ENCODE results near the gene ATG4C. TPM values are rescaled to one million over a fixed set of nuclear protein-coding genes. Genes with fewer than 3 reads are reported as not detected.

The ATG4C gene
- total and polyA plus RNA-seq, 2 of the 13 experiments (the other 11 are each of a cell fraction or from before 2014, with no cell fraction given) = 4.0 to 11.2 TPM

- H3K36me3 ChIP-seq (replicated peaks in 1 of 2; ENCODE audit: control insufficient read depth in 1 of 2, insufficient read depth in 2 of 2, low read length in 2 of 2) = no peaks in the 10 kb centered on the region
- WGBS (ENCODE audit: low lambda C conversion rate) = 86% methylated on average over 1 of the region's 1 CpG
- BruUV-seq (replicated peaks) = no TSS peak
- H3K27me3 ChIP-seq (ENCODE audit: control insufficient read depth in 1 of 2, insufficient read depth in 2 of 2, low read length in 2 of 2) = peaks cover 0 to 3% of the 10 kb centered on the region in 2 experiments; a peak in 1 of 5 replicates
- peaks cover 12% of the 10 kb centered on the region for H3K4me1 ChIP-seq (ENCODE audit: insufficient read depth, low read length)
- H3K4me2 ChIP-seq (ENCODE audit: low read depth, low read length) = no peak overlapping the region
- no peak overlapping the region for H2AFZ ChIP-seq (ENCODE audit: low read length)
- ATAC-seq (no peak), FAIRE-seq (no peak), DNase-seq (ENCODE audit: low spot score) (no peak)
- TF ChIP-seq CBFB (CRISPR knock-in tag; IDR thresholded peaks at IDR 0.05) (no peak), TCF7L2 (IDR thresholded peaks at IDR 0.05; ENCODE audit: low read depth, low read length) (no peak)
- H4K20me1 ChIP-seq (ENCODE audit: insufficient read depth, low read length) = no peaks in the 10 kb centered on the region
- no peak overlapping the region for H3K9ac ChIP-seq (ENCODE audit: insufficient read depth, low read depth, low read length)
- CTCF ChIA-PET (ENCODE audit: low intra/inter-chr PET ratio, low total read pairs) = no interaction called here
- H3K27ac ChIP-seq (ENCODE audit: extremely low read length, insufficient read depth, low read length) = no peak overlapping the region
- POLR2A ChIA-PET = no interaction called here
- H3K4me3 ChIP-seq (replicated peaks in 1 of 3; ENCODE audit: insufficient read depth in 1 of 3, low read depth in 2 of 3, low read length in 3 of 3) = no peak overlapping the region
- H3K9me3 ChIP-seq (ENCODE audit: low read length) = no peaks in the 10 kb centered on the region
- in situ Hi-C loops (cut with HindIII; ENCODE audit: extremely low pct_ligation_motif_present, low pct_unique_long_range_greater_than_20kb) (loop anchor here (10.0 kb wide), 1 partner anchor 56 kb away; no protein-coding TSS in a partner anchor), intact Hi-C loops (cut with micrococcal nuclease; ENCODE audit: unreplicated experiment) (no loop called here)
- no peaks in the 10 kb centered on the region for H3K79me2 ChIP-seq (ENCODE audit: insufficient read depth, low read length)
Observed at GRCh38 chr1:62900566-62900965, 116.6 kb downstream of the ATG4C start.

GRCh38 chr1:62901650-62902049 is 117.7 kb downstream of the ATG4C start:
- intact Hi-C loops (cut with micrococcal nuclease; ENCODE audit: unreplicated experiment) = no loop called here
- 0% methylated on average over 1 of the region's 1 CpG for WGBS (ENCODE audit: low lambda C conversion rate)
- Histone ChIP-seq H3K9me3 (ENCODE audit: low read length) (no peaks in the 10 kb centered on the region), H3K27ac (ENCODE audit: extremely low read length, insufficient read depth, low read length) (no peak overlapping the region), H2AFZ (ENCODE audit: low read length) (no peak overlapping the region), H4K20me1 (ENCODE audit: insufficient read depth, low read length) (no peaks in the 10 kb centered on the region), H3K36me3 (replicated peaks in 1 of 2; ENCODE audit: control insufficient read depth in 1 of 2, insufficient read depth in 2 of 2, low read length in 2 of 2) (no peaks in the 10 kb centered on the region), H3K27me3 (ENCODE audit: control insufficient read depth in 1 of 2, insufficient read depth in 2 of 2, low read length in 2 of 2) (peaks cover 0 to 3% of the 10 kb centered on the region in 2 experiments; a peak in 1 of 5 replicates), H3K79me2 (ENCODE audit: insufficient read depth, low read length) (no peaks in the 10 kb centered on the region), H3K4me1 (ENCODE audit: insufficient read depth, low read length) (peaks cover 11% of the 10 kb centered on the region), H3K9ac (ENCODE audit: insufficient read depth, low read depth, low read length) (no peak overlapping the region), H3K4me2 (ENCODE audit: low read depth, low read length) (no peak overlapping the region), H3K4me3 (replicated peaks in 1 of 3; ENCODE audit: insufficient read depth in 1 of 3, low read depth in 2 of 3, low read length in 3 of 3) (no peak overlapping the region)
- ChIA-PET POLR2A (no interaction called here), CTCF (ENCODE audit: low intra/inter-chr PET ratio, low total read pairs) (no interaction called here)
- DNase-seq (ENCODE audit: low spot score) = no peak
- in situ Hi-C loops (cut with HindIII; ENCODE audit: extremely low pct_ligation_motif_present, low pct_unique_long_range_greater_than_20kb) = loop anchor here (10.0 kb wide), 1 partner anchor 57 kb away; no protein-coding TSS in a partner anchor
- no peak for FAIRE-seq
- TF ChIP-seq SKIL (CRISPR knock-in tag; IDR thresholded peaks at IDR 0.05; ENCODE audit: borderline replicate concordance) = no peak
- TF ChIP-seq ZNF629 (CRISPR knock-in tag; conservative IDR thresholded peaks at IDR 0.05) = peak; percentile 54; the same call in 1 of the 2 replicates
- no TSS peak for BruUV-seq (replicated peaks)
- ATAC-seq = no peak
